B cell (primary cell): ENCODE measurements around the gene ADGRD1. TPM values are rescaled to one million over a fixed set of nuclear protein-coding genes. Genes with fewer than 3 reads are reported as not detected.

Experiments
- ATAC-seq: fragments of 200-7000 bp; cut with Tn5 transposase; one replicate; pipeline ENCODE4 v1.10.0; 2021; ENCODE audit warnings: low read depth, mild to moderate bottlenecking, moderate number of reproducible peaks, moderate library complexity
- CTCF ChIA-PET: fragments of 350-600 bp; sonication (Branson Sonifier 250); formaldehyde crosslinking; loops from one replicate; lab custom pipeline; 2021; ENCODE audit warnings: antibody characterized with exemption, inconsistent platforms; lab: Charles Lee
- POLR2A ChIA-PET: fragments of 350-600 bp; sonication (Branson Sonifier 250); formaldehyde crosslinking; loops from one replicate; lab custom pipeline; 2021; ENCODE audit warnings: antibody characterized with exemption; lab: Charles Lee
- DNase-seq: peaks from one replicate; pipeline ENCODE4 v3.0.0; 2013
- H2AFZ ChIP-seq: 2 replicates; pipeline ENCODE4 v1.6.1; 2012; ENCODE audit warnings: mild to moderate bottlenecking, low read depth, low read length; ENCODE audit not compliant: insufficient read depth, poor library complexity, severe bottlenecking
- H3K27ac ChIP-seq, 2 donors: 1 replicate in 1 of 2; 2 replicates in 1 of 2; pipeline ENCODE4 v1.5.1; 2012 to 2013; ENCODE audit warnings: low read length in 2 of 2, mild to moderate bottlenecking in 2 of 2, moderate library complexity in 1 of 2
- H3K27me3 ChIP-seq, 4 experiments: fragments of 200-600 bp in 1 of 4; sonication (generic) in 1 of 4; replicated peaks in 1 of 4; 1 replicate in 2 of 4; 2 replicates in 2 of 4; pipeline versions ENCODE4 v1.6.1 to v1.7.0; 2013 to 2016; ENCODE audit warnings: low read length in 3 of 4, mild to moderate bottlenecking in 2 of 4, mixed read lengths in 1 of 4, moderate library complexity in 1 of 4; ENCODE audit not compliant: insufficient read depth in 4 of 4, control insufficient read depth in 3 of 4; ENCODE audit errors: control extremely low read depth in 1 of 4
- H3K36me3 ChIP-seq, 2 experiments: replicated peaks in 1 of 2; 1 replicate in 1 of 2; 2 replicates in 1 of 2; pipeline versions ENCODE4 v1.6.1 to v1.7.1; 2013; ENCODE audit warnings: low read length in 1 of 2; ENCODE audit not compliant: insufficient read depth in 2 of 2, control insufficient read depth in 1 of 2; ENCODE audit errors: control extremely low read depth in 1 of 2, extremely low read depth in 1 of 2
- H3K4me1 ChIP-seq, 2 donors: fragments of 200-600 bp in 1 of 2; sonication (generic) in 1 of 2; 1 replicate in 1 of 2; 2 replicates in 1 of 2; pipeline versions ENCODE4 v1.5.1 to v1.6.1; 2013 to 2017; ENCODE audit warnings: low read length in 2 of 2; ENCODE audit not compliant: control insufficient read depth in 2 of 2, insufficient read depth in 2 of 2
- H3K4me2 ChIP-seq: replicated peaks from 2 replicates; pipeline ENCODE3; 2012; ENCODE audit warnings: mild to moderate bottlenecking, low read depth, low read length; ENCODE audit not compliant: poor library complexity, severe bottlenecking
- H3K4me3 ChIP-seq, 5 experiments: fragments of 200-600 bp in 1 of 5; sonication (generic) in 1 of 5; 1 replicate in 3 of 5; 2 replicates in 2 of 5; pipeline versions ENCODE4 v1.5.1 to v1.7.0; 2011 to 2016; ENCODE audit warnings: low read length in 4 of 5, mild to moderate bottlenecking in 4 of 5, low read depth in 2 of 5, control low read depth in 1 of 5, moderate library complexity in 1 of 5; ENCODE audit not compliant: insufficient read depth in 1 of 5; ENCODE audit errors: control extremely low read depth in 1 of 5, extremely low read depth in 1 of 5
- H3K79me2 ChIP-seq: fragments of 200-600 bp; sonication (generic); one replicate; pipeline ENCODE4 v1.6.0; 2016; ENCODE audit warnings: low read length; ENCODE audit not compliant: control insufficient read depth, insufficient read depth
- H3K9ac ChIP-seq: fragments of 200-600 bp; sonication (generic); 2 replicates; pipeline ENCODE4 v1.6.1; 2017; ENCODE audit warnings: mild to moderate bottlenecking, low read length, moderate library complexity
- H3K9me3 ChIP-seq, 3 donors: one replicate each; pipeline versions ENCODE4 v1.6.1 to v1.7.1; 2013; ENCODE audit warnings: low read length in 2 of 3; ENCODE audit not compliant: control insufficient read depth in 2 of 3, insufficient read depth in 1 of 3; ENCODE audit errors: control extremely low read depth in 1 of 3
- H4K20me1 ChIP-seq: 2 replicates; pipeline ENCODE4 v1.6.0; 2012; ENCODE audit warnings: mild to moderate bottlenecking, low read length; ENCODE audit not compliant: insufficient read depth, control insufficient read depth, poor library complexity, severe bottlenecking
- H3K27ac Mint-ChIP-seq: one replicate; pipeline ENCODE4 v1.8.0; 2021; ENCODE audit warnings: mixed read lengths
- H3K27me3 Mint-ChIP-seq: one replicate; pipeline ENCODE4 v1.8.0; 2021; ENCODE audit warnings: mixed read lengths
- H3K4me1 Mint-ChIP-seq: one replicate; pipeline ENCODE4 v1.8.0; 2021; ENCODE audit warnings: mixed read lengths
- H3K4me3 Mint-ChIP-seq: one replicate; pipeline ENCODE4 v1.8.0; 2021; ENCODE audit warnings: mixed read lengths
- H3K9me3 Mint-ChIP-seq: one replicate; pipeline ENCODE4 v1.8.0; 2022; ENCODE audit warnings: mixed read lengths; ENCODE audit not compliant: insufficient read depth
- EZH2 ChIP-seq: IDR thresholded peaks from 2 replicates; pipeline ENCODE4 v1.6.1; 2012; ENCODE audit warnings: borderline replicate concordance, low read depth, mild to moderate bottlenecking, moderate library complexity, low read length; ENCODE audit not compliant: insufficient read depth, poor library complexity, severe bottlenecking
- WGBS: methylation state at CpG from one replicate; pipeline ENCODE4 v1.1.5; 2013; ENCODE audit warnings: missing lambda C conversion rate; ENCODE audit not compliant: insufficient coverage; 5-methylcytosine and 5-hydroxymethylcytosine counted together
- intact Hi-C: fragments of 100-400 bp; cut with micrococcal nuclease; formaldehyde crosslinking; loops from one replicate; pipeline ENCODE4 v1.10.0; 2022
- polyA plus RNA-seq: library from polyadenylated mRNA; depleted of rRNA; stranded (reverse); fragments of >200 nt; gene quantifications from 2 replicates; pipeline ENCODE4 v1.2.3, GENCODE V29; 2012
- total RNA-seq, 2 donors: library from RNA; stranded (reverse); fragments of 120-200 nt in 1 of 2; gene quantifications; 1 replicate in 1 of 2; 2 replicates in 1 of 2; pipeline versions ENCODE4 v1.2.3 to v1.2.4, GENCODE V29; 2013 to 2022
- TF ChIP-seq, protein P1 (sequence below): fragments of 200-600 bp; IDR thresholded peaks from one replicate; pipeline ENCODE4 v1.8.0; 2022; ENCODE audit warnings: antibody characterized with exemption, mild to moderate bottlenecking

Gene ADGRD1
- total and polyA plus RNA-seq, 2 donors (not counting 1 experiment from before 2014, with no cell fraction given), result 1.1 to 2.2 TPM

GRCh38 chr12:131035245-131035681 is 81.6 kb downstream of the ADGRD1 start:
- ChIA-PET CTCF (no interaction called here), POLR2A (no interaction called here)
- H3K79me2 ChIP-seq, result no peaks in the 10 kb centered on the region
- no peak for TF ChIP-seq EZH2
- TF ChIP-seq, protein P1, sequence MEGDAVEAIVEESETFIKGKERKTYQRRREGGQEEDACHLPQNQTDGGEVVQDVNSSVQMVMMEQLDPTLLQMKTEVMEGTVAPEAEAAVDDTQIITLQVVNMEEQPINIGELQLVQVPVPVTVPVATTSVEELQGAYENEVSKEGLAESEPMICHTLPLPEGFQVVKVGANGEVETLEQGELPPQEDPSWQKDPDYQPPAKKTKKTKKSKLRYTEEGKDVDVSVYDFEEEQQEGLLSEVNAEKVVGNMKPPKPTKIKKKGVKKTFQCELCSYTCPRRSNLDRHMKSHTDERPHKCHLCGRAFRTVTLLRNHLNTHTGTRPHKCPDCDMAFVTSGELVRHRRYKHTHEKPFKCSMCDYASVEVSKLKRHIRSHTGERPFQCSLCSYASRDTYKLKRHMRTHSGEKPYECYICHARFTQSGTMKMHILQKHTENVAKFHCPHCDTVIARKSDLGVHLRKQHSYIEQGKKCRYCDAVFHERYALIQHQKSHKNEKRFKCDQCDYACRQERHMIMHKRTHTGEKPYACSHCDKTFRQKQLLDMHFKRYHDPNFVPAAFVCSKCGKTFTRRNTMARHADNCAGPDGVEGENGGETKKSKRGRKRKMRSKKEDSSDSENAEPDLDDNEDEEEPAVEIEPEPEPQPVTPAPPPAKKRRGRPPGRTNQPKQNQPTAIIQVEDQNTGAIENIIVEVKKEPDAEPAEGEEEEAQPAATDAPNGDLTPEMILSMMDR, result no peak
- peak overlapping the region in 1 of 5 experiments; percentile 24 for H3K4me3 ChIP-seq
- H3K9me3 ChIP-seq, result peaks cover 0 to 25% (median 0%) of the 10 kb centered on the region in 3 donors
- intact Hi-C loops, result no loop called here
- Mint-ChIP-seq H3K27me3 (peaks cover 3% of the 10 kb centered on the region), H3K4me3 (no peak overlapping the region), H3K9me3 (no peaks in the 10 kb centered on the region), H3K4me1 (no peaks in the 10 kb centered on the region), H3K27ac (no peak overlapping the region)
- H3K27ac ChIP-seq, result peak overlapping the region; percentile 10 to 40
- DNase-seq (peak; percentile 61), ATAC-seq (no peak)
- no peaks in the 10 kb centered on the region for H4K20me1 ChIP-seq
- H3K36me3 ChIP-seq, result no peaks in the 10 kb centered on the region
- 48% methylated on average over 18 of the region's 18 CpGs for WGBS
- no peak overlapping the region for H2AFZ ChIP-seq
- H3K27me3 ChIP-seq, result peaks cover 0 to 2% (median 0%) of the 10 kb centered on the region in 4 experiments
- H3K4me2 ChIP-seq, result peak overlapping the region; percentile 57
- H3K9ac ChIP-seq, result peak overlapping the region; percentile 32
- peaks cover 14 to 25% of the 10 kb centered on the region in 2 donors for H3K4me1 ChIP-seq

DNA sequence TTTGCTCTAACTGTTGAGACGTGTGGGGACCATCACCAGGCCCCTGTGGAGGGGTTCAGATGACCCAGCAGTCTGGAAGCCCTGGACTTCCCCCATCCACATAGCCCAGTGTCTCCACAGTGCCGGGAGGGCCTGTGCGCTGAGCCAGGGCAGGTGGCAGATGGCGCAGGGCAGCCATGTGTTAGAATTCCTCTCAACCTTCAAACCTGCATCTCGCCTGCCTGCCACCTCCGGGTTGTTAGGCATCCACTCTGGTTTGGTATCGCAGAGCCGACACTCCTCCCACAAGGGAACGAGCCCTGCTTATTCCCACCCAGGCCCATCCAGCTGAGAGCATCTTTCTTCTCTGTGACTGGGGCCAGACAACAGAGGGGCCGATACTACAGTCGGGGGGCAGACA is 84.5 kb downstream of the ADGRD1 start:
- H3K4me3 ChIP-seq, result no peak overlapping the region
- H3K27ac Mint-ChIP-seq, result no peak overlapping the region
- H3K4me2 ChIP-seq, result no peak overlapping the region
- intact Hi-C loops, result no loop called here
- H3K79me2 ChIP-seq, result no peaks in the 10 kb centered on the region
- CTCF ChIA-PET, result no interaction called here
- DNase-seq (no peak), ATAC-seq (no peak)
- H3K9me3 ChIP-seq, result peaks cover 0 to 17% (median 0%) of the 10 kb centered on the region in 3 donors
- H3K27ac ChIP-seq, result no peak overlapping the region
- no peaks in the 10 kb centered on the region for H3K36me3 ChIP-seq
- H3K27me3 ChIP-seq, result no peaks in the 10 kb centered on the region
- 95% methylated on average over 10 of the region's 11 CpGs for WGBS
- TF ChIP-seq, protein P1, result no peak
- no peak for TF ChIP-seq EZH2
- no peak overlapping the region for H3K9ac ChIP-seq
- H3K4me1 Mint-ChIP-seq, result no peaks in the 10 kb centered on the region
- H3K9me3 Mint-ChIP-seq, result no peaks in the 10 kb centered on the region
- no peaks in the 10 kb centered on the region for H3K27me3 Mint-ChIP-seq
- H2AFZ ChIP-seq, result no peak overlapping the region
- POLR2A ChIA-PET, result no interaction called here
- no peaks in the 10 kb centered on the region for H4K20me1 ChIP-seq
- H3K4me1 ChIP-seq, result peaks cover 7 to 19% of the 10 kb centered on the region in 2 donors
- H3K4me3 Mint-ChIP-seq, result no peak overlapping the region
